ENCODE data around the gene SCUBE3. TPM values are rescaled to one million over a fixed set of nuclear protein-coding genes. Genes with fewer than 3 reads are reported as not detected.

Gene SCUBE3
- total and polyA plus RNA-seq, 9 of the 15 experiments (the other 6 are each of a cell fraction or from before 2014, with no cell fraction given): 0.01 to 0.11 TPM; not detected in 7

- TF ChIP-seq ZBTB43 (CRISPR knock-in tag; IDR thresholded peaks at IDR 0.05): no peak
- no peak for TF ChIP-seq ZNF133 (CRISPR knock-in tag; IDR thresholded peaks at IDR 0.05)
- no peak for TF ChIP-seq ZNF57 (CRISPR knock-in tag; IDR thresholded peaks at IDR 0.05)
- TF ChIP-seq IRF9 (tag; IDR thresholded peaks at IDR 0.05): no peak
- peak; percentile 28; the same call in 1 of the 2 replicates for TF ChIP-seq DMBX1 (CRISPR knock-in tag; IDR thresholded peaks at IDR 0.05; ENCODE audit: borderline replicate concordance)
- TF ChIP-seq RHOXF2B (CRISPR knock-in tag; conservative IDR thresholded peaks at IDR 0.05): no peak
- TF ChIP-seq TEAD2 (tag; IDR thresholded peaks at IDR 0.05): no peak
- no peak for TF ChIP-seq MTA2 (IDR thresholded peaks at IDR 0.05; ENCODE audit: low read depth)
- TF ChIP-seq PBX2 (CRISPR knock-in tag; IDR thresholded peaks at IDR 0.05; ENCODE audit: low read depth): no peak
- no peak; the same call in 1 of the 2 replicates for TF ChIP-seq PBX2 (tag; conservative IDR thresholded peaks at IDR 0.05; ENCODE audit: low read depth)
- no peak for TF ChIP-seq ZSCAN29 (IDR thresholded peaks at IDR 0.05)
- no peak for TF ChIP-seq SRSF9 (IDR thresholded peaks at IDR 0.05; ENCODE audit: borderline replicate concordance, low read depth, low read length)
- no peak for TF ChIP-seq KAT8 (IDR thresholded peaks at IDR 0.05; ENCODE audit: low read depth)
- TF ChIP-seq MNT (conservative IDR thresholded peaks at IDR 0.05): no peak
- TF ChIP-seq U2AF2 (optimal IDR thresholded peaks at IDR 0.05; ENCODE audit: low read depth, low read length): no peak
- TF ChIP-seq IRF1 (CRISPR knock-in tag; IDR thresholded peaks at IDR 0.05; ENCODE audit: borderline replicate concordance): no peak
Measured at GRCh38 chr6:35259948-35260590, 46.3 kb downstream of the SCUBE3 start (continued).
